Small intestine (tissue), 7 donors: ENCODE data around the gene CNTNAP4. TPM values are rescaled to one million over a fixed set of nuclear protein-coding genes. Genes with fewer than 3 reads are reported as not detected.
A peak's percentile ranks its signal among the peaks of the same experiment; 100 is the strongest.

Experiments
- DNase-seq, 2 donors: peaks; one replicate each; pipeline versions ENCODE4 v3.0.0 to v3.0.0-alpha.2; 2013
- FAIRE-seq: peaks from 2 replicates; lab custom pipeline; 2012; peaks lifted over from hg19 to GRCh38; lab: Jason Lieb, UNC
- H3K27ac ChIP-seq, 3 donors: one replicate each; pipeline ENCODE4 v1.5.1; 2013; ENCODE audit warnings: low read length in 2 of 3, mild to moderate bottlenecking in 2 of 3, control low read depth in 1 of 3, inconsistent platforms in 1 of 3, low read depth in 1 of 3, moderate library complexity in 1 of 3
- H3K27me3 ChIP-seq, 3 donors: one replicate each; pipeline ENCODE4 v1.6.1; 2013; ENCODE audit warnings: low read length in 3 of 3, inconsistent platforms in 1 of 3; ENCODE audit not compliant: control insufficient read depth in 3 of 3, insufficient read depth in 3 of 3
- H3K36me3 ChIP-seq, 3 donors: one replicate each; pipeline ENCODE4 v1.6.1; 2013; ENCODE audit warnings: low read length in 3 of 3, inconsistent platforms in 1 of 3, low read depth in 1 of 3, mild to moderate bottlenecking in 1 of 3, moderate library complexity in 1 of 3; ENCODE audit not compliant: control insufficient read depth in 3 of 3, insufficient read depth in 2 of 3
- H3K4me1 ChIP-seq, 3 donors: one replicate each; pipeline ENCODE4 v1.6.1; 2013; ENCODE audit warnings: low read length in 2 of 3, inconsistent platforms in 1 of 3, low read depth in 1 of 3, mild to moderate bottlenecking in 1 of 3, moderate library complexity in 1 of 3; ENCODE audit not compliant: control insufficient read depth in 3 of 3, insufficient read depth in 2 of 3
- H3K4me3 ChIP-seq, 3 donors: one replicate each; pipeline ENCODE4 v1.5.1; 2013; ENCODE audit warnings: low read length in 3 of 3, control low read depth in 1 of 3, inconsistent platforms in 1 of 3, low read depth in 1 of 3, mild to moderate bottlenecking in 1 of 3, moderate library complexity in 1 of 3
- H3K9me3 ChIP-seq, 2 donors: one replicate each; pipeline ENCODE4 v1.6.1; 2013; ENCODE audit warnings: low read depth in 1 of 2, low read length in 1 of 2; ENCODE audit not compliant: control insufficient read depth in 2 of 2, insufficient read depth in 1 of 2
- WGBS, 3 donors: extraction: QIAGEN DNeasy Blood & Tissue Kit; methylation state at CpG; one replicate each; pipeline ENCODE4 v1.1.7; 2013; 5-methylcytosine and 5-hydroxymethylcytosine counted together
- polyA plus RNA-seq, 4 donors: library from polyadenylated mRNA; stranded (reverse) in 3 of 4; unstranded in 1 of 4; fragments of 200-250 nt in 3 of 4; fragments of 120-200 nt in 1 of 4; gene quantifications; one replicate each; pipeline versions ENCODE4 v1.2.1 to v1.2.3, GENCODE V29; 2013
- donor health status: healthy with polysubstance abuse.
- donor health status: control.
- donor health status: control.
- donor health status: Bipolar disorder and iron deficiency.
- donor health status: healthy.

The CNTNAP4 gene
- polyA plus RNA-seq, 4 donors = 0.09 to 0.10 TPM; not detected in 2

- H3K27ac ChIP-seq = no peak overlapping the region
- FAIRE-seq = no peak
- no peaks in the 10 kb centered on the region for H3K36me3 ChIP-seq
- no peak overlapping the region for H3K4me3 ChIP-seq
- no peak for DNase-seq
- WGBS, 3 donors = 95 to 98% (median 97%) methylated on average over 2 of the region's 2 CpGs
- H3K9me3 ChIP-seq = no peaks in the 10 kb centered on the region
- peaks cover 0 to 2% (median 0%) of the 10 kb centered on the region in 3 donors for H3K4me1 ChIP-seq
- no peaks in the 10 kb centered on the region for H3K27me3 ChIP-seq
These were observed 296.1 kb downstream of the CNTNAP4 start for GRCh38 chr16:76573281-76573680.

DNA sequence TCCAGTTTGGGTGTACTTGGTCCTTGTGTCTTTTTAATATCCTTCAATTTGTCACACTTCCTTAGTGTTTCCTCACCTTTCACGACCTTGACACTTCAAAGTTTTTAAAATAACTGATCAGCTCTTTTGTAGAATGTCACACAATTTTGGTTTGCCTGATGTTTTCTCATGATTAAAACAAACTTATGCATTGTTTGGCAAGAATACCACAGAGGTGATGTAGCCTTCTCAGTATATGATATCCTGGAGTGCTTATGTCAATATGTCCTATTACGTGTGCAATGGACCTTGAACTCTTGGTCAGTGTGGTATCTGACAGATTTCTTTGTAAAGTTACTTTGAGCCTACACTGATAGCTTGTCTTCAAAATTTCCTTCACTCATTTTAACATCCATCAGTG lies 297.4 kb downstream of the CNTNAP4 start:
- Histone ChIP-seq H3K9me3 (no peaks in the 10 kb centered on the region), H3K27me3 (no peaks in the 10 kb centered on the region), H3K4me1 (peaks cover 0 to 2% (median 0%) of the 10 kb centered on the region in 3 donors), H3K4me3 (no peak overlapping the region), H3K36me3 (no peaks in the 10 kb centered on the region), H3K27ac (peak overlapping the region in 1 of 3 donors; percentile 57)
- FAIRE-seq = no peak
- 9 to 47% (median 20%) methylated on average over 2 of the region's 2 CpGs for WGBS, 3 donors
- DNase-seq = peak; percentile 18 to 88

DNA sequence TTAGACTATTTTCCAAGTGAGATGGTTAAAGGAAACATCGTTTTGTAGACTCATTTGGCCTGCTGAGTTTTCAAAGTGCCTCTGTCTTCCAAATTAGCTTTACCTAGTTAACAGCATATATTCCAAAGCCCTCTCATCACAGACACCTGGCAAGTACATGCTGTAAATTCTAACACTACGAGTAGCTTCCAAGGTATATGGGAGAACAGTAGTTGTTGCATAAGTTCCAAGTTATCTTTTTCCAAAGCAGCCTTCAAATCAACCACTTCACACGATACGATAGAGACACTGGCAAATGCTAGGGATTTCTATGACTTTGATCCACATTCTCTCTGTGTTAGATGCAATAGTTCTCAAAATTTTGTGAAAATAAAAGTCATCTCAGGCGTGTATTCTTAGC lies 299.3 kb downstream of the CNTNAP4 start:
- Histone ChIP-seq H3K4me3 (no peak overlapping the region), H3K27ac (no peak overlapping the region), H3K4me1 (peaks cover 0 to 2% (median 0%) of the 10 kb centered on the region in 3 donors), H3K9me3 (no peaks in the 10 kb centered on the region), H3K27me3 (no peaks in the 10 kb centered on the region), H3K36me3 (no peaks in the 10 kb centered on the region)
- FAIRE-seq (no peak), DNase-seq (no peak)
- 55 to 60% (median 56%) methylated on average over 5 of the region's 5 CpGs for WGBS, 3 donors

DNA sequence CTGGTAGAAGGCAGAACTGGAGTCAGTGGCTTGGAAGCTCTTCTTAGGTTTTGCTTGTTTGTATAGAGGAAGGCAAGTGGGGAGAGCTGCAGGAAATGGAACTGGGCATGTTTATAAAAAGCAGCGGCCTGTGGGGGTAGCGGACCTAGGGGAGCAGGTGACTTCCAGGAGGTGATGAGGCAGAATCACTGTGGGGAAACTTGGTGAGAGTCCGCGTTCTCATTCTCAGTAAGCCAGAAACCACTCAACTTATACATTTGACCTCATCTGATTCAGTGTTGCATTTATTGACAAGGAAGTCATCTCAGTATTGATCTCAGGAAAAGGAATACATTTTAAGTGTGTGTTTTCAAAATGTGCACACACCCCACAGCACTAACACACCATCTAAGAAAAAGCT lies 299.8 kb downstream of the CNTNAP4 start:
- Histone ChIP-seq H3K9me3 (no peaks in the 10 kb centered on the region), H3K36me3 (no peaks in the 10 kb centered on the region), H3K4me1 (peaks cover 0 to 2% (median 0%) of the 10 kb centered on the region in 3 donors), H3K4me3 (no peak overlapping the region), H3K27ac (no peak overlapping the region), H3K27me3 (no peaks in the 10 kb centered on the region)
- DNase-seq (no peak), FAIRE-seq (no peak)
- whole genome bisulfite sequencing, 3 donors = 49 to 81% (median 55%) methylated on average over 4 of the region's 4 CpGs

DNA sequence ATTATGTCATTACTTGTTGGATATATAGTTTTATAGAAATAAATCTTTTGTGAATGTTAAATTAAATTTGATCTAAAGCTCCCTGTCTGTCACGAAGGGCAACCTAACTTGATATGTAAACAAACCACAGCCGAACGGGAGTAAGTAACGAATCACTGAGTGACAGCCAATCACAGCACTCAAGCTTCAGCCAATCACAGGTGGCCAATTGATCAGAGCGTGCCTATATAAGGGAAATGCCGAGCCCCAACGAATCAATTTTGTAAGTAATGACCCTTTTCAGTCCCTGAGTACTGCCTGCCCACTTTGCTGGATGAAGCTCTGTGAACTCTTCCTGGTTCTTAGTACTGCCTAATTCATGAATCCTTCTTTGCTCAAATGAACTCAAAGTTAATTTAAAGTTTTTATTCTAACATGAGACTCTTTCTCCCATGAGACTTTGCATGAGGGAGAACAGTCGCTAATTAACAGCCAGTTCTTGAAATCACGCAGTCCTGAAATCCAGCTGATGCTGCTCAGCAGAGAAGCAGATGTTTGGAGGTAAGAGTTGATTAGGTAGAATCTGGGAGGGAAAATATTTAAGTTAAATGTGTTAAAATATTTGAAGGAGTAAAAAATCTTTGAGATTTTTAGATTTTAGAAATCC lies 302.2 kb downstream of the CNTNAP4 start:
- H3K27ac ChIP-seq = no peak overlapping the region
- peaks cover 0 to 2% (median 0%) of the 10 kb centered on the region in 3 donors for H3K4me1 ChIP-seq
- DNase-seq (no peak), FAIRE-seq (no peak)
- no peaks in the 10 kb centered on the region for H3K9me3 ChIP-seq
- 81 to 89% (median 88%) methylated on average over 9 of the region's 9 CpGs for WGBS, 3 donors
- no peak overlapping the region for H3K4me3 ChIP-seq
- no peaks in the 10 kb centered on the region for H3K36me3 ChIP-seq
- H3K27me3 ChIP-seq = no peaks in the 10 kb centered on the region

GRCh38 chr16:76583466-76583865 lies 306.3 kb downstream of the CNTNAP4 start:
- Histone ChIP-seq H3K27me3 (no peaks in the 10 kb centered on the region), H3K27ac (no peak overlapping the region), H3K4me3 (no peak overlapping the region), H3K36me3 (no peaks in the 10 kb centered on the region), H3K9me3 (no peaks in the 10 kb centered on the region), H3K4me1 (no peaks in the 10 kb centered on the region)
- FAIRE-seq (no peak), DNase-seq (peak in 1 of 2 donors; percentile 9)
- WGBS, 3 donors = 38 to 44% (median 44%) methylated on average over 6 of the region's 6 CpGs

- WGBS, 3 donors = 71 to 83% (median 81%) methylated on average over 2 of the region's 2 CpGs
- DNase-seq = no peak
- no peak overlapping the region for H3K27ac ChIP-seq
- no peaks in the 10 kb centered on the region for H3K27me3 ChIP-seq
- H3K9me3 ChIP-seq = no peaks in the 10 kb centered on the region
- no peak overlapping the region for H3K4me3 ChIP-seq
- no peaks in the 10 kb centered on the region for H3K4me1 ChIP-seq
- FAIRE-seq = no peak
- H3K36me3 ChIP-seq = no peaks in the 10 kb centered on the region
These were observed 306.7 kb downstream of the CNTNAP4 start for GRCh38 chr16:76583945-76584344.

GRCh38 chr16:76598498-76598897 lies 321.3 kb downstream of the CNTNAP4 start:
- no peaks in the 10 kb centered on the region for H3K27me3 ChIP-seq
- H3K4me3 ChIP-seq = no peak overlapping the region
- DNase-seq = no peak
- no peaks in the 10 kb centered on the region for H3K4me1 ChIP-seq
- FAIRE-seq = no peak
- H3K27ac ChIP-seq = no peak overlapping the region
- H3K36me3 ChIP-seq = no peaks in the 10 kb centered on the region
- WGBS, 3 donors = 76 to 83% (median 81%) methylated on average over 7 of the region's 7 CpGs
- peaks cover 0 to 3% of the 10 kb centered on the region in 2 donors for H3K9me3 ChIP-seq

DNA sequence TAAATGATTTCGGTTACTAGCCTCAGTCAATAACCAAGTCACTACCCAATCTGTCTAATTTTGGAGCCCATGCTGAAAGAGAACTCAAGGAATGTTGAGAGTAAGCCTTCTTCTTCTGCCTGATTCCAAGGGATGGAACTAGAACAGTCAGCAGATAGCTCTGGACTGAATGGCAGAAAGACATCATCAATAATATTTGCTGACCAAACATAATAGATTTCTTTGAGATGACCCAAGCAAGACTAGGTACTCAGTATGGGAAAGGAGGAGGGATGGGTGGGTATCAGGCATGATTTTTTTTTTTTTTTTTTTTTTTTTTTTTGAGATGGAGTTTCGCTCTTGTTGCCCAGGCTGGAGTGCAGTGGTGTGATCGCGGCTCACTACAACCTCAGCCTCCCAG lies 330.1 kb downstream of the CNTNAP4 start:
- WGBS, 3 donors = 86 to 94% (median 92%) methylated on average over 4 of the region's 4 CpGs
- FAIRE-seq = no peak
- DNase-seq = no peak

More for the DNA sequence above, 330.1 kb downstream of the CNTNAP4 start:
- Histone ChIP-seq H3K27me3 (no peaks in the 10 kb centered on the region), H3K4me3 (no peak overlapping the region), H3K9me3 (no peaks in the 10 kb centered on the region), H3K27ac (no peak overlapping the region), H3K36me3 (no peaks in the 10 kb centered on the region), H3K4me1 (no peaks in the 10 kb centered on the region)
